ENCODE measurements around the gene CCDC30. TPM values are rescaled to one million over a fixed set of nuclear protein-coding genes. Genes with fewer than 3 reads are reported as not detected.

Gene CCDC30
- total RNA-seq, 4 donors from 2014 or later = 2.7 to 13.3 (median 7.1) TPM

DNA sequence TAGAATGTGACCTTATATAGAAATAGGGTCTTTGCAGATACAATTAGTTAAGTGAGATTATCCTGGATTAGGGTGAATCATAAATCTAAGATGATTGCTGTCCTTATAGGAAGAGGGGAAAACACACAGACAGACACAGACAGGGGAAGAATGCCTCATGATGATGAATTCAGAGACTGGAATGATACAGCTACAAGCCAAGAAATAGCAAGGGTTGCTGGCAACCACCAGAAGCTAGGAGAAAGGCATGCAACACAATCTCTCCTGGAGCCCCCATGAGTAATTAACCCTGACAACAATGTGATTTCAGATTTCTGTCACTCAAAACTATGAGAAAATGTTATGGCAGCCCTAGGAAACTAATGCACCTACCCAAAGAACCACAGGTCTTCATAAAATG, 176.0 kb downstream of the CCDC30 start:
- no peak for TF ChIP-seq EP300 (IDR thresholded peaks at IDR 0.05)
- TF ChIP-seq, protein P1, sequence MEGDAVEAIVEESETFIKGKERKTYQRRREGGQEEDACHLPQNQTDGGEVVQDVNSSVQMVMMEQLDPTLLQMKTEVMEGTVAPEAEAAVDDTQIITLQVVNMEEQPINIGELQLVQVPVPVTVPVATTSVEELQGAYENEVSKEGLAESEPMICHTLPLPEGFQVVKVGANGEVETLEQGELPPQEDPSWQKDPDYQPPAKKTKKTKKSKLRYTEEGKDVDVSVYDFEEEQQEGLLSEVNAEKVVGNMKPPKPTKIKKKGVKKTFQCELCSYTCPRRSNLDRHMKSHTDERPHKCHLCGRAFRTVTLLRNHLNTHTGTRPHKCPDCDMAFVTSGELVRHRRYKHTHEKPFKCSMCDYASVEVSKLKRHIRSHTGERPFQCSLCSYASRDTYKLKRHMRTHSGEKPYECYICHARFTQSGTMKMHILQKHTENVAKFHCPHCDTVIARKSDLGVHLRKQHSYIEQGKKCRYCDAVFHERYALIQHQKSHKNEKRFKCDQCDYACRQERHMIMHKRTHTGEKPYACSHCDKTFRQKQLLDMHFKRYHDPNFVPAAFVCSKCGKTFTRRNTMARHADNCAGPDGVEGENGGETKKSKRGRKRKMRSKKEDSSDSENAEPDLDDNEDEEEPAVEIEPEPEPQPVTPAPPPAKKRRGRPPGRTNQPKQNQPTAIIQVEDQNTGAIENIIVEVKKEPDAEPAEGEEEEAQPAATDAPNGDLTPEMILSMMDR (IDR thresholded peaks at IDR 0.05) = no peak
- no peak for TF ChIP-seq POLR2A (IDR thresholded peaks at IDR 0.05)
- Histone ChIP-seq H3K27me3 (no peaks in the 10 kb centered on the region), H3K27ac (no peak overlapping the region), H3K4me1 (no peaks in the 10 kb centered on the region), H3K36me3 (peaks cover 0 to 12% (median 0%) of the 10 kb centered on the region in 3 donors), H3K9me3 (no peaks in the 10 kb centered on the region), H3K4me3 (no peak overlapping the region)
- DNase-seq (ENCODE audit: low spot score in 2 of 2) = no peak

GRCh38 chr1:42646056-42646455, 183.0 kb downstream of the CCDC30 start:
- TF ChIP-seq EP300 (IDR thresholded peaks at IDR 0.05) = no peak
- TF ChIP-seq, protein P1 (IDR thresholded peaks at IDR 0.05) = no peak
- no peak for TF ChIP-seq POLR2A (IDR thresholded peaks at IDR 0.05)
- Histone ChIP-seq H3K27me3 (no peaks in the 10 kb centered on the region), H3K27ac (no peak overlapping the region), H3K9me3 (no peaks in the 10 kb centered on the region), H3K36me3 (peaks cover 0 to 72% (median 0%) of the 10 kb centered on the region in 3 donors), H3K4me3 (no peak overlapping the region), H3K4me1 (no peaks in the 10 kb centered on the region)
- 95% methylated on average over 2 of the region's 2 CpGs for WGBS, 2 donors
- DNase-seq (ENCODE audit: low spot score in 2 of 2) = no peak

GRCh38 chr1:42657201-42657600, 194.1 kb downstream of the CCDC30 start:
- no peak overlapping the region for H3K4me3 ChIP-seq
- H3K9me3 ChIP-seq = no peaks in the 10 kb centered on the region
- H3K27ac ChIP-seq = peak overlapping the region in 2 of 4 donors; percentile 81 to 83
- WGBS, 2 donors = 83 to 85% methylated on average over 5 of the region's 5 CpGs
- H3K4me1 ChIP-seq = peaks cover 0 to 18% (median 8%) of the 10 kb centered on the region in 4 donors
- peaks cover 0 to 24% (median 0%) of the 10 kb centered on the region in 3 donors for H3K36me3 ChIP-seq
- H3K27me3 ChIP-seq = no peaks in the 10 kb centered on the region
- TF ChIP-seq EP300 (IDR thresholded peaks at IDR 0.05) (no peak), POLR2A (IDR thresholded peaks at IDR 0.05) (no peak)
- TF ChIP-seq, protein P1 (IDR thresholded peaks at IDR 0.05) = no peak
- DNase-seq (ENCODE audit: low spot score in 2 of 2) = no peak

GRCh38 chr1:42657981-42658876, 195.1 kb downstream of the CCDC30 start, which contains the start of gene PPIH:
Gene PPIH, plus strand, starts transcription at chr1:42658423. Its CDS starts 24 bp downstream, at chr1:42658447.
- Histone ChIP-seq H3K9me3 (no peaks in the 10 kb centered on the region), H3K27me3 (no peaks in the 10 kb centered on the region), H3K4me1 (peaks cover 0 to 18% (median 8%) of the 10 kb centered on the region in 4 donors), H3K27ac (peak within 1 kb of the TSS in 3 of 4 donors; percentile 81 to 83 (median 82)), H3K36me3 (peaks cover 0 to 29% (median 0%) of the 10 kb centered on the region in 3 donors), H3K4me3 (peak within 1 kb of the TSS; percentile 58 to 87 (median 80))
- WGBS, 2 donors = 0 to 1% methylated on average over 47 to 49 of the region's 53 CpGs
- peak; percentile 83 to 86 for DNase-seq (ENCODE audit: low spot score in 2 of 2)
- peak in 1 of 2 donors; percentile 28 for TF ChIP-seq POLR2A (IDR thresholded peaks at IDR 0.05)
- peak; percentile 83 to 87 for TF ChIP-seq EP300 (IDR thresholded peaks at IDR 0.05)
- TF ChIP-seq, protein P1 (IDR thresholded peaks at IDR 0.05) = peak; percentile 8 to 73 (median 37)

- 5 to 11% methylated on average over 15 to 20 of the region's 20 CpGs for WGBS, 2 donors
- H3K27ac ChIP-seq = peak overlapping the region in 2 of 4 donors; percentile 82 to 83
- TF ChIP-seq POLR2A (IDR thresholded peaks at IDR 0.05) (no peak), EP300 (IDR thresholded peaks at IDR 0.05) (no peak)
- TF ChIP-seq, protein P1 (IDR thresholded peaks at IDR 0.05) = no peak
These were observed 195.8 kb downstream of the CCDC30 start for GRCh38 chr1:42658877-42659337.

More at GRCh38 chr1:42658877-42659337, 195.8 kb downstream of the CCDC30 start:
- no peak for DNase-seq (ENCODE audit: low spot score in 2 of 2)
- Histone ChIP-seq H3K36me3 (peaks cover 0 to 36% (median 0%) of the 10 kb centered on the region in 3 donors), H3K4me3 (peak overlapping the region; percentile 58 to 87 (median 80)), H3K4me1 (peaks cover 0 to 18% (median 8%) of the 10 kb centered on the region in 4 donors), H3K27me3 (no peaks in the 10 kb centered on the region), H3K9me3 (no peaks in the 10 kb centered on the region)
